Small intestine (tissue), 7 donors: ENCODE data around the gene PLCB4. TPM values are rescaled to one million over a fixed set of nuclear protein-coding genes. Genes with fewer than 3 reads are reported as not detected.

Experiments used
- DNase-seq, 2 donors: peaks; one replicate each; pipeline versions ENCODE4 v3.0.0 to v3.0.0-alpha.2; 2013
- FAIRE-seq: peaks from 2 replicates; lab custom pipeline; 2012; peaks lifted over from hg19 to GRCh38; lab: Jason Lieb, UNC
- H3K27ac ChIP-seq, 3 donors: one replicate each; pipeline ENCODE4 v1.5.1; 2013; ENCODE audit warnings: low read length in 2 of 3, mild to moderate bottlenecking in 2 of 3, control low read depth in 1 of 3, inconsistent platforms in 1 of 3, low read depth in 1 of 3, moderate library complexity in 1 of 3
- H3K27me3 ChIP-seq, 3 donors: one replicate each; pipeline ENCODE4 v1.6.1; 2013; ENCODE audit warnings: low read length in 3 of 3, inconsistent platforms in 1 of 3; ENCODE audit not compliant: control insufficient read depth in 3 of 3, insufficient read depth in 3 of 3
- H3K36me3 ChIP-seq, 3 donors: one replicate each; pipeline ENCODE4 v1.6.1; 2013; ENCODE audit warnings: low read length in 3 of 3, inconsistent platforms in 1 of 3, low read depth in 1 of 3, mild to moderate bottlenecking in 1 of 3, moderate library complexity in 1 of 3; ENCODE audit not compliant: control insufficient read depth in 3 of 3, insufficient read depth in 2 of 3
- H3K4me1 ChIP-seq, 3 donors: one replicate each; pipeline ENCODE4 v1.6.1; 2013; ENCODE audit warnings: low read length in 2 of 3, inconsistent platforms in 1 of 3, low read depth in 1 of 3, mild to moderate bottlenecking in 1 of 3, moderate library complexity in 1 of 3; ENCODE audit not compliant: control insufficient read depth in 3 of 3, insufficient read depth in 2 of 3
- H3K4me3 ChIP-seq, 3 donors: one replicate each; pipeline ENCODE4 v1.5.1; 2013; ENCODE audit warnings: low read length in 3 of 3, control low read depth in 1 of 3, inconsistent platforms in 1 of 3, low read depth in 1 of 3, mild to moderate bottlenecking in 1 of 3, moderate library complexity in 1 of 3
- H3K9me3 ChIP-seq, 2 donors: one replicate each; pipeline ENCODE4 v1.6.1; 2013; ENCODE audit warnings: low read depth in 1 of 2, low read length in 1 of 2; ENCODE audit not compliant: control insufficient read depth in 2 of 2, insufficient read depth in 1 of 2
- WGBS, 3 donors: extraction: QIAGEN DNeasy Blood & Tissue Kit; methylation state at CpG; one replicate each; pipeline ENCODE4 v1.1.7; 2013; 5-methylcytosine and 5-hydroxymethylcytosine counted together
- polyA plus RNA-seq, 4 donors: library from polyadenylated mRNA; stranded (reverse) in 3 of 4; unstranded in 1 of 4; fragments of 200-250 nt in 3 of 4; fragments of 120-200 nt in 1 of 4; gene quantifications; one replicate each; pipeline versions ENCODE4 v1.2.1 to v1.2.3, GENCODE V29; 2013
- donor health status: healthy with polysubstance abuse.
- donor health status: control.
- donor health status: control.
- donor health status: Bipolar disorder and iron deficiency.
- donor health status: healthy.

Gene PLCB4
- polyA plus RNA-seq, 4 donors = under 0.01 to 14.4 (median 3.4) TPM

DNA sequence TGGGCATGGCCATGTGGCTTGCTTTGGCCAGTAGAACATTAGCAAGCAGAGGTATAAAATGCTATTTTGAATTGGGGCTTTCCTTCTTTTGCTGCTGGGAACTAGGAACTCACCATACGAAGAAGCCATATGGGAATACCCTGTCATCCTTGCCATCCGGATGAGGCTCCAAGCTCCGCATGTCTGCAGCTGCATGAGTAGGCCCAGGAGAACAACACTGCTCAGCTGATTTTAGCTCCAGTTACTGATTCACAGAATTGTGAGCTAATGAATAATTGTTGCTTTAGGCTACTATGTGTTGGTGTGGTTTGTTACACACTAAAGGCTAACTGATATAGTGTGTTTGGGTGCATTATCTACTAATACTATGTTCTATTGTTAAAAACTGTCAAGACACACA, 2.7 kb upstream of the PLCB4 start:
- Histone ChIP-seq H3K9me3 (no peaks in the 10 kb centered on the region), H3K4me1 (peaks cover 0 to 3% (median 0%) of the 10 kb centered on the region in 3 donors), H3K27me3 (peaks cover 0 to 5% (median 3%) of the 10 kb centered on the region in 3 donors), H3K27ac (no peak overlapping the region), H3K4me3 (no peak overlapping the region), H3K36me3 (no peaks in the 10 kb centered on the region)
- WGBS, 3 donors = 93 to 96% (median 95%) methylated on average over 3 of the region's 3 CpGs
- FAIRE-seq (no peak), DNase-seq (no peak)

GRCh38 chr20:9068233-9068801, 570 bp upstream of the PLCB4 start:
- FAIRE-seq (no peak), DNase-seq (peak in 1 of 2 donors; percentile 79)
- Histone ChIP-seq H3K27me3 (peaks cover 0 to 5% (median 3%) of the 10 kb centered on the region in 3 donors), H3K4me1 (peaks cover 0 to 3% (median 0%) of the 10 kb centered on the region in 3 donors), H3K27ac (peak overlapping the region in 1 of 3 donors; percentile 74), H3K36me3 (no peaks in the 10 kb centered on the region), H3K9me3 (no peaks in the 10 kb centered on the region), H3K4me3 (peak overlapping the region; percentile 58 to 76 (median 60))
- 1 to 3% (median 2%) methylated on average over 38 to 57 of the region's 57 CpGs for WGBS, 3 donors

GRCh38 chr20:9070304-9070703, 1.4 kb downstream of the PLCB4 start:
- Histone ChIP-seq H3K27me3 (peaks cover 0 to 5% (median 3%) of the 10 kb centered on the region in 3 donors), H3K4me3 (no peak overlapping the region), H3K9me3 (no peaks in the 10 kb centered on the region), H3K36me3 (no peaks in the 10 kb centered on the region), H3K27ac (no peak overlapping the region), H3K4me1 (peaks cover 0 to 3% (median 0%) of the 10 kb centered on the region in 3 donors)
- FAIRE-seq = no peak
- 77 to 86% (median 79%) methylated on average over 3 of the region's 3 CpGs for WGBS, 3 donors
- DNase-seq = no peak

DNA sequence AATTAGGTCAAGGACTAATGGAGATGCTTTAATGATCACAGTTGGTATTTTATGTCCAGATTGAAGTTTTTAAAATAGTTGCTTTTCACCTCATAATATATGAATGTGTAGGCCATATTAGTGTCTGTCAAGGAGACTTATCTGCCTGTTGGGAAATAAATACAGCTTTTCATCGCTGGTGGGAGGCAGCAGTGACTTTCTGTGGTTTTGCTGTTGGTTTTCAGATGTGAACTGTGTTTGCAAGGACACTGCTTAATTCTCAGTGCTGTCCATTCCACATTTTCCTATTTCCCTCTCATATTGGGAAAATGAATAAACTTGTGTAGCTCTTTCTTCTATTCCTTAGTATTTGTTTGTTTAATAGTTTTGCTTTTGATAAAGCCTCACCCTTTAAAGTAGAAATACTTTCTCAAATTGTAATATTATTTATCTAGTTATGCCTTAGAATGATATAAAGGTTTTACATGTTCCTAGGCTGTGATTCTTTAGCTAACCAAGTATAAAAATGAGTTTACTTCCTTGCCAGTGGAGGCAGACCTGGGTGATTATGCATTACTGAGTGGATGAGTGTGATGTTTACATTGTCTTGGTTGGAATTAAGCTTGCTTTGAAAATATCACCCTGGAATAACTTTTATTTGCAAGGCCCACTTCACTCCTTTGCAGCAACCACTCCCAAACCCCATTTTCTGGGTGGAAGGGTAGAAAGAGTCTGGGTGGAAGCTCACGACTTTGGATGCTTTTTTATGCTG, 3.3 kb downstream of the PLCB4 start:
- DNase-seq = no peak
- Histone ChIP-seq H3K27ac (no peak overlapping the region), H3K36me3 (no peaks in the 10 kb centered on the region), H3K9me3 (no peaks in the 10 kb centered on the region), H3K27me3 (peaks cover 0 to 5% (median 3%) of the 10 kb centered on the region in 3 donors), H3K4me1 (peaks cover 0 to 3% (median 0%) of the 10 kb centered on the region in 3 donors), H3K4me3 (no peak overlapping the region)
- WGBS, 3 donors = 72 to 76% (median 73%) methylated on average over 2 of the region's 2 CpGs
- FAIRE-seq = no peak

DNA sequence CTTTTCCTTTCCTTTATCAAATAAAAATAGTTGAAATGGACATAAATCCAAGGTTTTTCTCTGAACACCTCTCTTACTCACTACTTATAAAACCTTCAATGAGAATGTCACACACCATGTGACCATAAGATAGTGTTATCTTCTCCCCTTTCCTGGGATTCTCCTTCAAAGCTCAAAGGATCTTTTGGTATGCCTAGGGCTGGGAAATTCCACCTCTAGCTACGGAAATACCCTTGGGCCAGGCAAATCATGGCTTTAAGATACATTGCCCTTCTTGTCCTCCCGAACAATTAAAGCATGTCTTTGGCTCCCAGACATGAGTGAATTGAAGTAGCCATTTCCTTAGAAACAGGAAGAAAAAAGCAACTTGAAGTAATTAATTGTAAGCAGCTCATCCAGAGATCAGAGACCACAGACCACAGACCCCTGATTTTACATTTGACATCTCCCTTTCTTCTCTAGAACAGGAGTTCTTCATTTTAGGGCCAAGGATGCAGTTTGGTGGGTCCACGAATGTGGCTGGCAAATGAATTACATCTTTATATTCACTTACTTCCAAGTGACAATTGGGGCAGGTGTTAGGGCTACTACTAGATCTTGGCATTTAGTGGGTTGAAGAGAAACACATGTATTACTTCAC, 4.1 kb downstream of the PLCB4 start:
- WGBS, 3 donors = 65 to 72% (median 70%) methylated on average over 3 of the region's 3 CpGs
- Histone ChIP-seq H3K36me3 (no peaks in the 10 kb centered on the region), H3K27ac (no peak overlapping the region), H3K4me3 (no peak overlapping the region), H3K4me1 (no peaks in the 10 kb centered on the region), H3K9me3 (no peaks in the 10 kb centered on the region), H3K27me3 (peaks cover 0 to 5% (median 3%) of the 10 kb centered on the region in 3 donors)
- DNase-seq (peak in 1 of 2 donors; percentile 32), FAIRE-seq (no peak)

GRCh38 chr20:9075264-9076095, 6.6 kb downstream of the PLCB4 start:
- DNase-seq (no peak), FAIRE-seq (no peak)
- Histone ChIP-seq H3K27ac (no peak overlapping the region), H3K36me3 (no peaks in the 10 kb centered on the region), H3K4me1 (no peaks in the 10 kb centered on the region), H3K9me3 (no peaks in the 10 kb centered on the region), H3K27me3 (no peaks in the 10 kb centered on the region), H3K4me3 (no peak overlapping the region)
- 44 to 68% (median 58%) methylated on average over 6 of the region's 6 CpGs for WGBS, 3 donors

DNA sequence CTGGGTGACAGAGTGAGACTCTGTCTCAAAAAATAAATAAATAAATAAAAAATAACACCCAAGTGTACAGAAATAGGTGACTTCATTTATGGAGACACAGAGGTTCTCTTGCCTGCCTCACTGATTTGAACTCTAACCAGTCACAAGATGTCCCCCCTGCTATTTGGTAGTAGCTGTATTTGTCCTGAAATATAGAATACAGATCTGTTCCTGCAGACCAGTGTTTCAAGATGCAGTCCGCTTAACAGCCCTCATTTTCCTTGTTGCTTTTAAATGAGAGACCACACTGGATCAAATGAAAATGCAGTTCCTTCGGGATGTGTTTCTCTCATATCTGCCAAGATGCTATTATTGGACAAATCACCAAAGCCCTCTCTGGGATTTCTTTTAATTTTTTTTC, 7.6 kb downstream of the PLCB4 start:
- 85 to 92% (median 90%) methylated on average over 2 of the region's 2 CpGs for WGBS, 3 donors
- H3K27me3 ChIP-seq = no peaks in the 10 kb centered on the region
- no peak for DNase-seq
- no peak for FAIRE-seq
- H3K36me3 ChIP-seq = no peaks in the 10 kb centered on the region
- H3K4me1 ChIP-seq = no peaks in the 10 kb centered on the region
- no peaks in the 10 kb centered on the region for H3K9me3 ChIP-seq
- H3K27ac ChIP-seq = no peak overlapping the region
- H3K4me3 ChIP-seq = no peak overlapping the region
